Activated CD4-positive, CD25-positive, alpha-beta regulatory T cell (primary cell): ENCODE measurements around the gene GBX2.

Experiments
- DNase-seq, 4 experiments: peaks; one replicate each; lab custom pipeline; 2025; lab: John Stamatoyannopoulos, UW

The GBX2 gene

GRCh38 chr2:236167297-236168109, 683 bp downstream of the GBX2 start:
- DNase-seq = no peak

GRCh38 chr2:236166796-236167296, 1.3 kb downstream of the GBX2 start:
- DNase-seq = no peak

GRCh38 chr2:236165842-236166795, 2.1 kb downstream of the GBX2 start:
- no peak for DNase-seq

DNA sequence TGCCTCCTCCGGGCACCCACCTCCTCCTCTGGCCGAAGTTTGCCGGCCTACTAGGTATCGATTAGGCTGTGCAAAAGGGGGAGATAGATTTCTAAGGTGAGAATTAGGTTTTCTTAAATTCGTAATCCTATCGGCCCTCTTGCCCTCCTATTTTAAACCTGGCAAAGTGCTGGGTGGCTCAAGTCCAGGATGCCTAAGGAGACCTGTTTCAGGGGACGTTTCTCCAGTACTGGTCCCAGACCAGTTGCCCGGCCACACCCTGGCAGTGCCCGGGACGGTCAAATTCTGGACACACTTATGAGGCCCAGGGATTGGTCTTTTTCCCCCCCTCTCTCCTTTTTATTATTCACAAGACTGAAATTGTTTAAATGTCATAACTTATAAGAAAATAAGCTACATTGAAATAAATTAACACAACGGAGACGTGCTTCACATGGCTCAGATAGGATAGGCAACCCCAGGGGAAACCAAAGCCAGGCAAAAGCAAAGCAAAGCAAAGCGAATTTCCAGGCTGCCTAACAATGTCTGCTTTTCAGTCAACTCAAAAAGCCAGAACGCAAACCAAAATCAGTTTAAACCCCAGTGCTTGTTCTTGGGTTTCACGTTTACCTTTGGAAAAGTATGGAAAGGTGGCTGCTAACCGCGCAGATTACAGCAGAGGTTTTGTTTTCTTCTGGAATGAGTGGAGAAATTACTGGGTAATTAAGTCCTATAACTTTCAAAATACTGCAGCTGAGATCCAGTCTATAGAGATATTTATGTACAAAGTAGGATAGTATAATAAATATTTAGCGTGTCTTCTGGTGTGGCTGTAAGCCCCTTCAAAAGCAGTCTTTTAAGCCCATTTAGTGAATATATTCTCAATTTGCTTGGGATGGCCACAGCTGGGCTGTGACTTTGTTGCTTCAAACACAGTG, 3.0 kb downstream of the GBX2 start:
- no peak for DNase-seq

DNA sequence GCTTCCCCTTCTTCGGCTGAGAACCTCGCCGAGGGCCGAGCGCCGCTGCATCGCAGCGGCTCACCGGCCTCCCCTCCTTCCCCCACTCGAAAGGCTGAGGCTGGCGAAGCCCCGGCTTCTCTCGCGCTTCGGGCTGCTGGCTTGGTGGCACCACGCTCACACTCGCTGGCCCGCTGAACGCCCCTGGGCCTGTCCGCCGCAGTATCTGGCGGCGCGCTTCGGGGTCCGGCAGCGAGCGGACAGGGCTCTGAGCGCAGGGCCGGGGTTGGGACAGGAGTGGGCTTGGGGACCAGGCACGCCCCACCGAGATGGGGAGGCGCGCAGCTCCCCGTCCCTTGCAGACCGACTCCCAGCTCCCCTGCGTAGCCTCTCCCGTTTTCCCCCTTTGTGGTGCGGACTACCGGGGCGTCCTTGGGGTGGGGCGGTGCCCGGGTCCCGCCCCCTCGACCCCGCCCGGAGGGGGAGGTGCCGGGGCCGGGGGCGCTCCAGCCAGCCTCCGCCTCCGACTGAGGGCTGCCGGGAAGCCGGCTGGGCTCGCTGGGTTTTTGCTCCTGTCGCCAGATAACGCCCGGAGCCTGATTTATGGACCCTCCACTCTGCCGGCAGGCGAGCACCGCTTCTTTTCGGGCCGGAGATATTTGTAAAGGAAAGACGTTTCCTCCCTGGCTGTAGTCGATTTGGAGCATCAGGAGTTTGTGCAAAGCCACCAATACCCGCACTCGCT, 3.8 kb downstream of the GBX2 start:
- no peak for DNase-seq

- no peak for DNase-seq
Measured at GRCh38 chr2:236163471-236164200, 4.5 kb downstream of the GBX2 start.

GRCh38 chr2:236162882-236163470, 5.2 kb downstream of the GBX2 start:
- no peak for DNase-seq

DNA sequence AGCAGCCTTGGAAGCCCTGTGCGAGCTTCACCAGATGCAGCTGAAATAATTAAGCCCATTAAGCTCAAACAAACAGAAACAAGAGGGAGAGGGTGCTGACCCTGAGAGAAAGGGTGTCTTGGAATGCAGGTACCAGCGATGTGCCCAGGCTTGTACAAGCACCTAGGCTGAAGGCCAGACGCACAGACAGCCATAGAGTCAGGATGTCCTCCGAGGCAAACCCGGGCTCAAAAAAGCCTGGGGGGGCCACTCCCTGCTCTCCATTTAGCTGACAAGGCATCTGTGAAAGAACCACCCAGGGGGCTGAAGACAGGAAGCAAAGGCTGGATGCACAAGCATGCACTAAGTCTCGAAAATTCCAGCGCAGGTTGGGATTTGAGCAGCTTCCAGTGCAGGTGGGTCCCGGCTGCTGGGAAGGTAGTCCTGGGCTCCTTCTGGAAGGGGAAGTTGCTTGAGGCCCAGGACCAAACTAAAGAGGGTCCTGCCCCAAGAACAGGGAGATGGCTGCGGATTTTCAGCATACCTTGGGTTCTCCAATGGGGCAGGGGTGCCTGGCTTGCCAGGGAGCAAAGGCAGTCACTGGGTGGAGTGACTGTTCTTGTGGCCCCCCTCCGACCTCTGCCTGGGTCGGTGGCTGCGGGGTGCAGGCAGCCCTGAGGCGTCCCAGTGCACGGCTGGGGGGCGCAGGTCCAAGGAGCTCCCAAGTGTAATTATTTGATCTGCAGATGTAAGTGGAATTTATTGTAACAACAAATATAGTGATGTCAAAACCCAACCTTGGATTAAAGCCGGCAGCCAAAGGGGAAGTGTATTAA, 5.9 kb downstream of the GBX2 start:
- no peak for DNase-seq

- DNase-seq = no peak
Measured at GRCh38 chr2:236161531-236161930, 6.7 kb downstream of the GBX2 start.

DNA sequence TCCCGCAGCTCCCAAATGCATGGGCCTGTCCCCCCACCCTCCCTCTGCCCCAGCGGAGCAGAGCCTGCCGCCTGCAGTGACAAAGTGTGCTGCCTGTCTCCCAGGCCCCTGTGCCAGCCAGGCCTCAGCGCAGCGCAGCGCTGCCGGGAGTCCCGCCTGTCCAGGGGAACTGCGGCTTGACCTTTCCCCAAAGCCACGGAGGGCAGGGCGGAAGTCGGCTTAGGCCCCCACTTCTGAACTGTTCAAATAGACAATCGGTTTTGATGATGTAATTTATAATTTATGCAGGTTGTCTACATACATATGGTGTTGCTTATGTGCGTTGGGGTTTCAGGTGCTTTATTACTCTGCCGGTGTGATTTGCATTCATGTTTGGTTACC, 7.1 kb downstream of the GBX2 start:
- DNase-seq = no peak

DNA sequence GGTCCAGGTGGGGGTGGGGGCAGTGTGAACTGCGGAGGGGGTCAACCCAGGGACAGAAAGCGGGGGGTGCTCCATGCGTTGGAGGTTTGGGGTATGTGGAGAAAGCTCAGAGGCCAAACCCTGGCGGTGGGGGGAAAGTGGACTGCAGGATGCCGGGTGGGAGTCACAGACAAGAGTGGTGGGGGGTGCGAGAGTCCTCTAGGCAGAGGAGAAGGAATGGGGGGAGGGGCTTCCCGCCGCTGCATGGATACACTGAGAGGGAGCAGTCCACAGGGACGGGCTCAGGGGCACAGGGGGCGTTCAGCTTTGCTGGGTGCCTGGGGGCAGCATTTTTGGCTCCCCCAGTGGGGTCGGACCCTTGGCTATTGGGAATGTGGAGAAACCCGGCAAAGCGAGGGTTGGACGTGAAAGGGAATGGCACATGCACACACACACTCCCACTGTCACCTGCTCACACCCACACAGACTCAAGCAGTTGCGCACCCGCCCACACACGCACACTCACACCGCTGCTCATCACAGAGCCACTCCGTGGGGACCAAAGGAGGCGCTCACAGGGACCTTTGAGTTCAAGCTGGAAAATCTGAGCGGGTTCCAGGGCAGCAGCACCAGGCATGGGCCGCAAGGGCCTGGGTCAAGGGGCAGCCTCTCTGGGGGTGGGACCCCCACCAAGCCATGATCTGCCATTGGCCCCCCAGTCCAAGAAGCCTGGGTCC, 7.7 kb downstream of the GBX2 start:
- DNase-seq = no peak

GRCh38 chr2:236159778-236160170, 8.4 kb downstream of the GBX2 start:
- no peak for DNase-seq

- no peak for DNase-seq
Measured at GRCh38 chr2:236158969-236159777, 9.0 kb downstream of the GBX2 start.

GRCh38 chr2:236157815-236158498, 10.2 kb downstream of the GBX2 start:
- no peak for DNase-seq

DNA sequence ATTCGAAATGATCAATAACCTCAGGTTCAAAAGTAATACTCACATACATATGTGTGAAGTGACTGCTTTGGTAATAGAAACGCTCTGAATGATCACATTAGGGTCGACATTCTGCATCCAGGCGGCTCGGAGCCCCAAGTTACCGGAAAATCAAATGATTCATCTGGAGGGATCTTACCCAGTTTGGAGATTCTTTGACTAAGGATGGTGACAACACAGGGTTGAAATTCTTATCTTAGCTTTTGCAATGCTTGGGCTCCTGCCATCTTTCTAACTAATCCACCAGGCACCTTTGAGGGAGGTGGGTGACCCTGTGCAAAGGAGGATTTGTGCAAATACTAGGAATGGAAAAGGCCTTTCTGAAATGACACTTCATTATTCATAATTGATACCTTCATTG, 10.8 kb downstream of the GBX2 start:
- no peak for DNase-seq

GRCh38 chr2:236156860-236157194, 11.4 kb downstream of the GBX2 start:
- no peak for DNase-seq
